HL-60 (cell line): ENCODE data around the gene SRF.

Experiments
- CTCF ChIP-seq: IDR thresholded peaks from one replicate; pipeline ENCODE4 v1.5.1; 2011; ENCODE audit warnings: low read length, control low read depth, inconsistent platforms; ENCODE audit not compliant: insufficient read depth
- POLR2AphosphoS5 ChIP-seq: IDR thresholded peaks from 2 replicates; pipeline ENCODE4 v1.6.1; 2012; ENCODE audit warnings: low read depth
- REST ChIP-seq: IDR thresholded peaks from 2 replicates; pipeline ENCODE4 v1.6.1; 2012; ENCODE audit warnings: low read depth; ENCODE audit not compliant: insufficient replicate concordance
- SPI1 ChIP-seq: IDR thresholded peaks from 2 replicates; pipeline ENCODE4 v1.6.1; 2012; ENCODE audit warnings: low read depth, mild to moderate bottlenecking, borderline replicate concordance

- TF ChIP-seq REST (no peak), CTCF (no peak), POLR2AphosphoS5 (no peak), SPI1 (no peak)
These were observed 46.6 kb upstream of the SRF start for GRCh38 chr6:43124481-43124880.
